ENCODE measurements around the gene KRTAP10-7. TPM values are rescaled to one million over a fixed set of nuclear protein-coding genes. Genes with fewer than 3 reads are reported as not detected.

Gene KRTAP10-7
- total and polyA plus RNA-seq, 9 of the 15 experiments (the other 6 are each of a cell fraction or from before 2014, with no cell fraction given), result not detected

DNA sequence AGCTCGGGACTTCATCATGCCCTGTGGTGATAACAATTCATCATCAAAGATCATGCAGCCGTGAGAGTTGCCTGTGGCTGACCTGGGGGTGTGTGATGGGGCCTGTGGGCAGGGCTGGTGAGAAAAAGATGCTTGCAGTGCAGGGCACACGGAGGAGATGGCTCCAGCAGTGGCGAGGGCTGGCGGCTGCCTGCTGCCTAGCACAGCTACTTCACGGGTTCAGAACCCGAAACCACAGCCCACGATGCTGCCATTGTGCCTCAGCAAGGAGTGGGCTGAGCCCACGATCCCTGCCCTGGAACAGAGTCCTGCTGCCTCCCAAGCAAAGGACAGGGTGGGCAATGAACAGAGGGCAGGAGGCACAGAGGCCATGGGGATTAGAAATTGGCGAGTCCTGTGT is 25.9 kb downstream of the KRTAP10-7 start (continued):
- TF ChIP-seq HMBOX1 (IDR thresholded peaks at IDR 0.05) (no peak), ZNF23 (CRISPR knock-in tag; IDR thresholded peaks at IDR 0.05) (no peak)

- Histone ChIP-seq H3K4me3 (no peak within 1 kb of the TSS), H3K27ac (ENCODE audit: extremely low read depth, low read depth, low read length) (no peak within 1 kb of the TSS), H3K36me3 (ENCODE audit: control insufficient read depth, insufficient read depth, low read length) (no peaks in the 10 kb centered on the region), H3K9ac (ENCODE audit: insufficient read depth in 1 of 2, low read depth in 2 of 2, low read length in 2 of 2) (no peak within 1 kb of the TSS), H4K20me1 (replicated peaks; ENCODE audit: control insufficient read depth, insufficient read depth, low read length) (no peaks in the 10 kb centered on the region), H3K9me1 (ENCODE audit: control insufficient read depth, insufficient read depth, low read length) (no peaks in the 10 kb centered on the region), H3K4me2 (ENCODE audit: insufficient read depth, low read length) (no peak within 1 kb of the TSS), H3K4me1 (replicated peaks in 1 of 2; ENCODE audit: control insufficient read depth in 2 of 2, insufficient read depth in 2 of 2, low read length in 2 of 2) (no peaks in the 10 kb centered on the region), H2AFZ (ENCODE audit: low read depth, low read length) (no peak within 1 kb of the TSS), H3K27me3 (ENCODE audit: control insufficient read depth in 2 of 2, insufficient read depth in 2 of 2, low read length in 2 of 2) (peaks cover 0 to 6% of the 10 kb centered on the region in 2 experiments; a peak in 1 of 5 replicates), H3K9me3 (replicated peaks; ENCODE audit: control insufficient read depth, insufficient read depth, low read depth, low read length) (peaks cover 5% of the 10 kb centered on the region; the same call in 1 of the 2 replicates), H3K79me2 (ENCODE audit: control insufficient read depth, insufficient read depth, low read length) (no peaks in the 10 kb centered on the region)
- DNase-seq (ENCODE audit: extremely low read depth in 1 of 4, low spot score in 3 of 4) (no peak), FAIRE-seq (no peak), ATAC-seq (no peak)
- BruUV-seq (replicated peaks), result no TSS peak
- POLR2A ChIA-PET, result no interaction called here
- in situ Hi-C loops (cut with MboI) (no loop called here), intact Hi-C loops (cut with micrococcal nuclease) (no loop called here)
- WGBS (ENCODE audit: insufficient coverage, low coverage, missing lambda C conversion rate), result 0% methylated on average over 7 of the region's 7 CpGs
- CTCF ChIA-PET (ENCODE audit: low intra/inter-chr PET ratio), result no interaction called here
- no peak for TF ChIP-seq IRF2 (CRISPR knock-in tag; IDR thresholded peaks at IDR 0.05)
- no peak for TF ChIP-seq NCOA2 (IDR thresholded peaks at IDR 0.05; ENCODE audit: partially characterized antibody in 2 of 2)
- TF ChIP-seq CHAMP1 (IDR thresholded peaks at IDR 0.05), result no peak
- no peak for TF ChIP-seq RBM39 (optimal IDR thresholded peaks at IDR 0.05; ENCODE audit: low read depth, low read length)
- TF ChIP-seq, protein P1, sequence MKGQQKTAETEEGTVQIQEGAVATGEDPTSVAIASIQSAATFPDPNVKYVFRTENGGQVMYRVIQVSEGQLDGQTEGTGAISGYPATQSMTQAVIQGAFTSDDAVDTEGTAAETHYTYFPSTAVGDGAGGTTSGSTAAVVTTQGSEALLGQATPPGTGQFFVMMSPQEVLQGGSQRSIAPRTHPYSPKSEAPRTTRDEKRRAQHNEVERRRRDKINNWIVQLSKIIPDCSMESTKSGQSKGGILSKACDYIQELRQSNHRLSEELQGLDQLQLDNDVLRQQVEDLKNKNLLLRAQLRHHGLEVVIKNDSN (CRISPR knock-in tag; IDR thresholded peaks at IDR 0.05), result no peak
- TF ChIP-seq NR3C1 (CRISPR knock-in tag; IDR thresholded peaks at IDR 0.05), result no peak
- TF ChIP-seq HSF4 (CRISPR knock-in tag; IDR thresholded peaks at IDR 0.05; ENCODE audit: borderline replicate concordance), result no peak
- TF ChIP-seq JUNB (CRISPR knock-in tag; conservative IDR thresholded peaks at IDR 0.05), result no peak
- TF ChIP-seq GATAD2B (IDR thresholded peaks at IDR 0.05; ENCODE audit: borderline replicate concordance), result no peak
- TF ChIP-seq KDM4B (IDR thresholded peaks at IDR 0.05; ENCODE audit: borderline replicate concordance in 2 of 2, low read depth in 1 of 2), result no peak
- TF ChIP-seq, protein P2, sequence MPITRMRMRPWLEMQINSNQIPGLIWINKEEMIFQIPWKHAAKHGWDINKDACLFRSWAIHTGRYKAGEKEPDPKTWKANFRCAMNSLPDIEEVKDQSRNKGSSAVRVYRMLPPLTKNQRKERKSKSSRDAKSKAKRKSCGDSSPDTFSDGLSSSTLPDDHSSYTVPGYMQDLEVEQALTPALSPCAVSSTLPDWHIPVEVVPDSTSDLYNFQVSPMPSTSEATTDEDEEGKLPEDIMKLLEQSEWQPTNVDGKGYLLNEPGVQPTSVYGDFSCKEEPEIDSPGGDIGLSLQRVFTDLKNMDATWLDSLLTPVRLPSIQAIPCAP (CRISPR knock-in tag; IDR thresholded peaks at IDR 0.05; ENCODE audit: borderline replicate concordance), result no peak
- TF ChIP-seq, protein P3, sequence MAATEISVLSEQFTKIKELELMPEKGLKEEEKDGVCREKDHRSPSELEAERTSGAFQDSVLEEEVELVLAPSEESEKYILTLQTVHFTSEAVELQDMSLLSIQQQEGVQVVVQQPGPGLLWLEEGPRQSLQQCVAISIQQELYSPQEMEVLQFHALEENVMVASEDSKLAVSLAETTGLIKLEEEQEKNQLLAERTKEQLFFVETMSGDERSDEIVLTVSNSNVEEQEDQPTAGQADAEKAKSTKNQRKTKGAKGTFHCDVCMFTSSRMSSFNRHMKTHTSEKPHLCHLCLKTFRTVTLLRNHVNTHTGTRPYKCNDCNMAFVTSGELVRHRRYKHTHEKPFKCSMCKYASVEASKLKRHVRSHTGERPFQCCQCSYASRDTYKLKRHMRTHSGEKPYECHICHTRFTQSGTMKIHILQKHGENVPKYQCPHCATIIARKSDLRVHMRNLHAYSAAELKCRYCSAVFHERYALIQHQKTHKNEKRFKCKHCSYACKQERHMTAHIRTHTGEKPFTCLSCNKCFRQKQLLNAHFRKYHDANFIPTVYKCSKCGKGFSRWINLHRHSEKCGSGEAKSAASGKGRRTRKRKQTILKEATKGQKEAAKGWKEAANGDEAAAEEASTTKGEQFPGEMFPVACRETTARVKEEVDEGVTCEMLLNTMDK (IDR thresholded peaks at IDR 0.05; ENCODE audit: borderline replicate concordance, insufficient read depth, low read depth, low read length, poor library complexity, severe bottlenecking), result no peak
These were observed 26.3 kb downstream of the KRTAP10-7 start, which contains the start of gene KRTAP10-9 for GRCh38 chr21:44626673-44627143. Gene KRTAP10-9, plus strand, starts transcription at chr21:44627093. Its CDS starts 79 bp downstream, at chr21:44627172.
